NCI-H774 (cell line): ENCODE data around the gene AK1.

Experiments
- DNase-seq: peaks from one replicate; lab custom pipeline; 2025; lab: John Stamatoyannopoulos, UW

AK1 gene, protein sequence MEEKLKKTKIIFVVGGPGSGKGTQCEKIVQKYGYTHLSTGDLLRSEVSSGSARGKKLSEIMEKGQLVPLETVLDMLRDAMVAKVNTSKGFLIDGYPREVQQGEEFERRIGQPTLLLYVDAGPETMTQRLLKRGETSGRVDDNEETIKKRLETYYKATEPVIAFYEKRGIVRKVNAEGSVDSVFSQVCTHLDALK

DNA sequence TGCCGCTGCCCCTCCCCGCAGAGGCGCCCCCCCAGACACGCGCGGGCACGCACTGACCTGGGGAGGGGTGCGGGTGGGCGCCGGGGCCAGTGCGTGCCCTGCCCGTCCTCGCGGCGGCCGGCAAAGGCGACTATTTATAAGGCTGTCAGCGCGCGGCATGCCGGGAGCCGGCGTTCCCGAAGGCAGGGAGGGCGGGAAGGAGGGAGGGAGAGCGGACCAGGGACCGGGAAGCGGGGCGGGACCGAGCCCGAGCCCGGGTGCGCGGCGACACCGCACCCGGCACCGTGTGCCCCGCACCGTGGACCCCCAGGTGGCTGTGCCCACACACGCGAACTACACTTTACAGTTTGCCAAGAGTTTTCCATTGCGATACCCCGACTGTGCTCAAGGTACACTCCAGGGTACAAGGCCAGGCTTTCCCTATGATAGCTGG, at the start of gene AK1:
Gene AK1, minus strand, starts transcription at position 110 of the 433 bp plus-strand sequence. CDS start 3,058 bp downstream, outside the sequence.
- DNase-seq = peak; percentile 61

GRCh38 chr9:127926906-127927200, 49.4 kb upstream of the AK1 start:
- no peak for DNase-seq

- DNase-seq = no peak
These were observed 48.8 kb upstream of the AK1 start for GRCh38 chr9:127925959-127926905.

- DNase-seq = no peak
These were observed 47.4 kb upstream of the AK1 start for GRCh38 chr9:127924736-127925444.

DNA sequence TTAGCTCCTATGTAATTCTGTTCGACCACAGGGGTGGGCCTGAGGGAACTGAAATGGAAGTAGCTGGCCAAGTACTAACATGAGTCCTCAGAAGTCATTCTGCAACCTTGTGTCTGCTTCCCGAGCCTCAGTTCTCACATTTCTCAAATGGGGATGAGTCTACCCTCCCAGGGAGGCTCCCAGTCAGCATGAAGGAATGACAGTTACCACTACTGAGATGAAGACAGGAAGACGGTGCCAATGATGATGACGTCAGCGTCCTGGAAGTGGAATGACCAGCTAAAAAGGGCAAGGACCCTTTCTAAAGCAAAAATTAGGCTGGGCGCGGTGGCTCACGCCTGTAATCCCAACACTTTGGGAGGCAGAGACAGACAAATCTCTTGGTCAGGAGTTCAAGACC, 46.3 kb upstream of the AK1 start:
- DNase-seq = no peak

DNA sequence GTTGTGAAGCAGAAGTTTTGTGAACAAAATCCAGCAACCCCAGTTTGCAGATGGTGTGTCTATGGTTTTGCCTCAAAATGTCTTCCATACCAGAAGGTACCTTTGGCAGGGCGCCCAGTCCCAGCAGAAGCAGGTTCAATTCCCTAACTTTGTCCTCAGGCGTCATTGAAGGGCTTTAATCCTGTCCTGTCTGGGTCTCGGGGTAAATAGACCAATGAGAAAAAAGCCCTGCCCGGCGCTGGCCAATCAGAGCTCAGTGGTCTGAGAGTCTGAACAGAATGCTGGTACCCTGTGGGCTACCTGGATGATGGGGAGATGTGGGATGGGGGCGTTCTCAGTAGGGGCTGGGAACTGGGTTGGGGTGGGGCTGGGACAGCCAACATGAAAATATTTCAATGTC, 45.6 kb upstream of the AK1 start:
- no peak for DNase-seq

- DNase-seq = peak; percentile 57
These were observed 44.2 kb upstream of the AK1 start for GRCh38 chr9:127921557-127922120.

DNA sequence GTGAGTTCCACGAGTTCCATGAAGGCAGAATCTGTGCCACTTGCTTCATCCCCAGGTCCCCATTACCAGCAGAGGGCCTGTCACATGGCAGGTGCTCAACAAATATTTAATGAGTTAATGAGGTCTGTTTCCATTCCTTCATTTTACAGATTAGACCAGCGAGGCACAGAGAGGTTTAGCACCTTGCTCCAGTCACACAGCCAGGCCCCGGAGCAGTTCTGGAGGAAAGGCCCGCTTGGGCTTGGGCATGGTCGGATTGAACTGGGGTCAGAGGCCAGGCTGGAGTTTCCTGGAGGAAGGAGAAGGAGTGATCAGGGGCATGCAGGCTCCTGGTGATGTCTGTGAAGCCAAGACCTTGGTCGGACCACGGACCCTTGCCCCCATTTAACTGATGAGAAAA, 43.3 kb upstream of the AK1 start:
- DNase-seq = no peak

DNA sequence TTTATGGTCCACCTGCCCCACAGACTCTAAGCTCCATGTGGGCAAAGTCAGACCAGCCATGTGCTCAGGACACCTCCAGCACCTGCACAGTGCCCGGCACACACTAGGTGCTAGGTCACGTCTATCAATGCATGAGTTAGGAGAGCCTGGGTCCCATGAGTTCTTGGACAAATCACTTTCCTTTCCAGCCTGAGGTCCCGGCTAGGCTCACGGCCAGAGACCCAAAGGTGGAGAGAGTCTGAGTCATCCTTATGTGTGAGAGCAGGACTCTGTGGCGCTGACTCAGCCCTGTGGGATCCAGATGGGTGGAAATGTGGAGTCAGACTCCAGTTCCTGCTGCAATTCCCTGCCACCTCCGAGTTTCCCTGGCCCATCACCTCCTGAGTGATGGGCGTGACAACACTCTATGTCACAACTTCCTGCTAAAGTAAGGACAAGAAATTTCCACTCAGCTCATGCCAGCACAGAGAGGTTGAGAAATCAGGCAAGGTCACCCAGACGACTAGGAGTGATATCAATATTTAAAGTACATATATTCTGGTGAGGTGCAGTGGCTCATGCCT, 41.9 kb upstream of the AK1 start:
- DNase-seq = no peak

GRCh38 chr9:127918183-127919107, 41.0 kb upstream of the AK1 start:
- DNase-seq = no peak

- DNase-seq = no peak
These were observed 40.1 kb upstream of the AK1 start for GRCh38 chr9:127917603-127918002.

- DNase-seq = peak; percentile 91
These were observed 39.5 kb upstream of the AK1 start, which contains the start of gene ST6GALNAC4 for GRCh38 chr9:127916720-127917581. ST6GALNAC4 (minus strand) TSS chr9:127917041; CDS start chr9:127916419, 622 bp downstream.

DNA sequence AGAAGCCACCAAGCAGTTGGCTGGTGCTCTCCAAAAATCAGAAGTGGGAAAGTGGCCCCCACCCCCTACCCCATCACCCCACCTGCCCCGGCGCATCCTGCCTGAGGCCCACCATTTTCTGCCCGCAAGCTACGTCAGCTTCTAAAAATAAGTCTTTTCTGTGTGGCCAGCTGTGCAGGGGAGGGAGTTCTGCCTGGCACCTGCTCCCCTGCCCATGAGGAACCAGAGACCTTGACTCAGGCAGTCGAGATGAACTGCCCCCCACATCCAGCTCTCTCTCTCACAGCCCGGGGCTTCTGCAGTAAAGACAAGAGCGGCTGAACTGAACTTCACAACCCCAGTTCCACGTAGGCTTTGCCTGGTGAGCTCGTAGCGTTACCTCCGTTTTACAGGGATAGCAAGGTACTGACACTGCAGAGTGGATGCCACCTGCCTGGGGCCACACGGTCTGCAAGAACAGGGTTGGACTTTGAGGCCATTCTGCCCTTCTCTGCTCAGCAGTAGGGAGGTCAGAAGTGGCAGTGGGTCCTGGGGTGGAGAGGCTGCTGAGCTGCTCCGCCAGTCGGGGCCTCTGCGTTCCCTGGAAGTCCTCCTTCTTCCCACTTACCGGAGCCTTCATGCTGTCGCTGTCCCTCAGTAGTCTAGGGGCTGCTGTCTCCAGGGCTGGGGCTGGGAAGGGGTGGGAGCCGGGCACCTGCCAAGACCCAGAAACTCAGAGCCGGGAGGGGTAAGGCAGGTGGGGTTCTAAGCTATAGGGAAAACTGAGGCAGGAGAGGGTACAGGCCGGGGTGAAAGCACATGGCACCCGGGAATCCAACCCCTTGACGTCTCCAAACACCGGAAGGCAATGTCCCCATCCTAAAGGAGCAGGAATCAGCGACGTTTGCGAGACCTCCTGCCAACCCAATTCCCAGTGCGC, 38.6 kb upstream of the AK1 start:
- DNase-seq = peak; percentile 39

- DNase-seq = no peak
These were observed 37.9 kb upstream of the AK1 start for GRCh38 chr9:127915325-127915752.

DNA sequence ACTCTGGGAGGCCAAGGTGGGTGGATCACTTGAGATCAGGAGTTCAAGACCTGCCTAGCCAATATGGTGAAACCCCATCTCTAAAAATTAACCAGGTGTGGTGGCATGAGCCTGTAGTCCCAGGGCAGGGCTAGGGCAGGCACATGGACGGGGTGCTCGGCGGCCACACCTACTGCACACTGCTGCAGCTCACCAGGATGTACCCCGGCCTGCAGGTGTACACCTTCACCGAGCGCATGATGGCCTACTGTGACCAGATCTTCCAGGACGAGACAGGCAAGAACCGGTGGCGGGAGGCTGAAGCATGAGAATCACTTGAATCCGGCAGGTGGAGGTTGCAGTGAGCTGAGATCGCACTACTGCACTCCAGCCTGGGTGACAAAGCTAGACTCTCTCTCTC, 36.2 kb upstream of the AK1 start:
- DNase-seq = no peak

- peak; percentile 62 for DNase-seq
These were observed 35.4 kb upstream of the AK1 start for GRCh38 chr9:127912882-127913281.

- DNase-seq = no peak
These were observed 34.8 kb upstream of the AK1 start for GRCh38 chr9:127912296-127912695.

- no peak for DNase-seq
These were observed 33.2 kb upstream of the AK1 start for GRCh38 chr9:127910613-127911205.
